GM13977 (cell line): ENCODE results near the gene SEC24D.
A peak's percentile ranks its signal among the peaks of the same experiment; 100 is the strongest.

Experiments used
- DNase-seq: peaks from one replicate; pipeline ENCODE4 v3.0.0; 2012; ENCODE audit warnings: low spot score
- CTCF ChIP-seq: IDR thresholded peaks from 2 replicates; pipeline ENCODE4 v1.5.1; 2012; ENCODE audit warnings: mild to moderate bottlenecking, control low read depth; ENCODE audit not compliant: insufficient read depth; ENCODE audit errors: extremely low read depth, missing control alignments
- in situ Hi-C: fragments of 300-500 bp; cut with MboI; formaldehyde crosslinking; loops from one replicate; pipeline ENCODE4 v1.12.0; 2022; ENCODE audit warnings: low sequenced_read_pairs, low pct_unique_long_range_greater_than_20kb, mixed read lengths, inconsistent platforms; ENCODE audit not compliant: unreplicated experiment

Gene SEC24D

DNA sequence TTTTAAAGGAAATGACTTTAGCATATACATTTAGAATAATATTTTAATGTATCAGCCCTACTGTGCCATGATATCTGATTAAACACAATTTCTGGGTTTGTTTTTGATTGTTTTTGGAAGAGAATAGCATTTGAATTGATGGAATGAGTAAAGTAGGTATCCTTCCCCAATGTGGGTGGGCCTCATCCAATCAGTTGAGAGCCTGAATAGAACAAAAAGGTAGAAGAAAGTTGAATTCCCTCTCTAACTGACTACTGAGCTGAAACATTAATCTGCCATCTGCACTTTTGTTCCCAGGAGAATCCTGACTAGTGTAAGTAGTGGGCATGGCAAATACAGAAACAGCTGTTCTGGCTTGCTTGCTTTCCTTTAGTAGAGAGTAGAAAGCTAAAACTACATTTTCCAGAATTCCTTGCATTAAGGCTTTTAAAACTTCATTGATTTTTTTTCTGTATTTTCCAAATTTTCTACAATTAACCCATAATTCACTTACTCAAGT is 9.7 kb upstream of the SEC24D start:
- DNase-seq = no peak
- in situ Hi-C loops = no loop called here
- TF ChIP-seq CTCF = no peak

DNA sequence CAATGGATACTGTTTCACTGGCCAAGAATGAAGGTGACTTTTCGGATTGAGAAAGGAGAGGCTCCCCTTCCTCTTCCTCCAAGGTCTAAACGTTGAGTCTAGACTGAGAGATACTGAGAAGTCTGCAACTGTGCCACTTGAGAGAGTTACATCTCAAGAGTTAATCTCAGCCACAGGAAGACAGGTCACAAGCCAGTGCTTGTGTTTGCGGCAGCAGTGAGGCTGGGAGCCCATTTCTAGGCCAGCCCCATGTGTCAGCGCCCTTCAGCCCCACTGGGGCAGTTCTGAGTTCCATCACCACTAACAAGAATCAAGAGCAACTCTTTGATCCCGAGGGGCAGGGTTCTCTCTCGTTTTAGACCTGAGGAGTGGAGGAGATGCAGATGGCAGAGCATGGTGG is 7.3 kb upstream of the SEC24D start:
- no peak for DNase-seq
- no peak for TF ChIP-seq CTCF
- in situ Hi-C loops = no loop called here

DNA sequence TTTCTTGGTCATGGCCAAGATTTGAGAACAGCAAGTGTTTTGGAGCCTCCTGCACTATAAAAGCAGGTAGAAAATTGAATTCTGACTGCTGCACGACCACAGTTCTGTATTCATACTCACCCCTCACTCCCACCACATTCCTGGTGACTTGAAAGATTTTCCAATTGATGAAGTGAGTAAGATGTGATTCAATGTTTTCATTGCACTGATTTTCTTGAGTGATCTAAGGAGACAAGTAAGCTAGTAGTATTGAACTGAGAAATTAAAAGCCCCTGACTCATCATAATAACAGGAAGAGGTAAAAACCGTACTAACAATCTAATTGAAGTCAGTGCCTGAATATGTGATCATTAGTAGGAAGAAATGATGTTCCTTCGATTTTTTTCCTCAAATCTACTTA is 6.1 kb upstream of the SEC24D start:
- in situ Hi-C loops = no loop called here
- DNase-seq = no peak
- no peak for TF ChIP-seq CTCF

GRCh38 chr4:118839221-118839927 is 3.4 kb upstream of the SEC24D start:
- in situ Hi-C loops = no loop called here
- no peak for DNase-seq
- no peak for TF ChIP-seq CTCF

GRCh38 chr4:118837121-118837507 is 1.2 kb upstream of the SEC24D start:
- in situ Hi-C loops = no loop called here
- no peak for TF ChIP-seq CTCF
- no peak for DNase-seq

- no peak for TF ChIP-seq CTCF
- in situ Hi-C loops = no loop called here
- peak; percentile 66 for DNase-seq
Observed at GRCh38 chr4:118836301-118837120, 585 bp upstream of the SEC24D start.
